22Rv1 (cell line): ENCODE results near the gene ENSA.

Source experiments
- ZFX ChIP-seq: fragments of 450-650 bp; IDR thresholded peaks from 2 replicates; pipeline ENCODE4 v1.6.1; 2017; ENCODE audit warnings: antibody characterized with exemption, borderline replicate concordance
- TF ChIP-seq, protein P1 (sequence below): fragments of 450-650 bp; IDR thresholded peaks from 2 replicates; pipeline ENCODE4 v1.5.1; 2017; ENCODE audit warnings: mild to moderate bottlenecking

DNA sequence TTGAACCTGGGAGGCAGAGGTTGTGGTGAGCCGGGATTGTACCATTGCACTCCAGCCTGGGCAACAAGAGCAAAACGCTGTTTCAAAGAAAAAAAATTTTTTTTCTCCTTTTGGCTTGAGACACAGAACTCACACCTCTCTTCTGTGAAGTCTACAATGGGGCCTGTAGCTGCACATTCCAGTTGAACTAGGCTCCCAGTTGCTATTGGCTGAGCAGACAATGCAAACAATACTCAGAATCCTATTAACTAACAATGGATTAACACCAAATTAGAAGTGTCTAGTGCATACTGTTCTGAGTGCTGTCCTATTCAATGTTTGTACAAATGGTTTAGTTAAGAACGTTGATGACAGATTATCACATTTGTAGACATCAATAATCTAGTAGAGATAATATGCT lies 32.4 kb downstream of the ENSA start:
- TF ChIP-seq, protein P1, sequence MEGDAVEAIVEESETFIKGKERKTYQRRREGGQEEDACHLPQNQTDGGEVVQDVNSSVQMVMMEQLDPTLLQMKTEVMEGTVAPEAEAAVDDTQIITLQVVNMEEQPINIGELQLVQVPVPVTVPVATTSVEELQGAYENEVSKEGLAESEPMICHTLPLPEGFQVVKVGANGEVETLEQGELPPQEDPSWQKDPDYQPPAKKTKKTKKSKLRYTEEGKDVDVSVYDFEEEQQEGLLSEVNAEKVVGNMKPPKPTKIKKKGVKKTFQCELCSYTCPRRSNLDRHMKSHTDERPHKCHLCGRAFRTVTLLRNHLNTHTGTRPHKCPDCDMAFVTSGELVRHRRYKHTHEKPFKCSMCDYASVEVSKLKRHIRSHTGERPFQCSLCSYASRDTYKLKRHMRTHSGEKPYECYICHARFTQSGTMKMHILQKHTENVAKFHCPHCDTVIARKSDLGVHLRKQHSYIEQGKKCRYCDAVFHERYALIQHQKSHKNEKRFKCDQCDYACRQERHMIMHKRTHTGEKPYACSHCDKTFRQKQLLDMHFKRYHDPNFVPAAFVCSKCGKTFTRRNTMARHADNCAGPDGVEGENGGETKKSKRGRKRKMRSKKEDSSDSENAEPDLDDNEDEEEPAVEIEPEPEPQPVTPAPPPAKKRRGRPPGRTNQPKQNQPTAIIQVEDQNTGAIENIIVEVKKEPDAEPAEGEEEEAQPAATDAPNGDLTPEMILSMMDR: no peak
- no peak for TF ChIP-seq ZFX
